Natural killer cell (primary cell): ENCODE results near the gene FIZ1. TPM values are rescaled to one million over a fixed set of nuclear protein-coding genes. Genes with fewer than 3 reads are reported as not detected.

ENCODE experiments used
- ATAC-seq, 3 donors: fragments of 150-1000 bp in 2 of 3; fragments of 200-7000 bp in 1 of 3; cut with Tn5 transposase; 1 replicate in 1 of 3; 2 replicates in 2 of 3; pipeline ENCODE4 v1.10.0; 2021; ENCODE audit warnings: mild to moderate bottlenecking in 2 of 3, moderate library complexity in 2 of 3
- DNase-seq, 2 donors: peaks; one replicate each; pipeline versions ENCODE4 v3.0.0 to v3.0.0-alpha.2; 2013 to 2021; ENCODE audit warnings: mixed read lengths in 1 of 2
- H3K27ac ChIP-seq: one replicate; pipeline ENCODE4 v1.5.1; 2013; ENCODE audit warnings: mild to moderate bottlenecking, low read length
- H3K27me3 ChIP-seq: one replicate; pipeline ENCODE4 v1.6.1; 2013; ENCODE audit warnings: low read length; ENCODE audit not compliant: control insufficient read depth, insufficient read depth
- H3K36me3 ChIP-seq: one replicate; pipeline ENCODE4 v1.6.1; 2013; ENCODE audit warnings: low read length; ENCODE audit not compliant: control insufficient read depth, insufficient read depth
- H3K4me1 ChIP-seq: one replicate; pipeline ENCODE4 v1.6.1; 2013; ENCODE audit warnings: low read length; ENCODE audit not compliant: control insufficient read depth, insufficient read depth
- H3K4me3 ChIP-seq: one replicate; pipeline ENCODE4 v1.5.1; 2013; ENCODE audit warnings: low read length
- H3K9me3 ChIP-seq: one replicate; pipeline ENCODE4 v1.6.1; 2013; ENCODE audit warnings: low read length; ENCODE audit not compliant: control insufficient read depth, insufficient read depth
- H3K27ac Mint-ChIP-seq, 2 donors: one replicate each; pipeline ENCODE4 v1.8.0; 2022; ENCODE audit warnings: mild to moderate bottlenecking in 2 of 2, mixed read lengths in 2 of 2, moderate library complexity in 1 of 2
- H3K27me3 Mint-ChIP-seq, 2 donors: one replicate each; pipeline ENCODE4 v1.8.0; 2022; ENCODE audit warnings: low read depth in 2 of 2, mixed read lengths in 2 of 2
- H3K36me3 Mint-ChIP-seq: one replicate; pipeline ENCODE4 v1.8.0; 2022; ENCODE audit warnings: mixed read lengths
- H3K4me1 Mint-ChIP-seq, 2 donors: one replicate each; pipeline ENCODE4 v1.8.0; 2022; ENCODE audit warnings: mixed read lengths in 2 of 2
- H3K4me3 Mint-ChIP-seq: one replicate; pipeline ENCODE4 v1.8.0; 2022; ENCODE audit warnings: mild to moderate bottlenecking, moderate library complexity, mixed read lengths
- H3K9me3 Mint-ChIP-seq, 2 donors: one replicate each; pipeline ENCODE4 v1.8.0; 2022; ENCODE audit warnings: mixed read lengths in 2 of 2
- CTCF ChIP-seq: fragments of 200-600 bp; IDR thresholded peaks from one replicate; pipeline ENCODE4 v1.8.0; 2022; ENCODE audit warnings: antibody characterized with exemption
- WGBS: methylation state at CpG from one replicate; pipeline ENCODE4 v1.1.7; 2013; ENCODE audit warnings: missing lambda C conversion rate; ENCODE audit not compliant: insufficient coverage; 5-methylcytosine and 5-hydroxymethylcytosine counted together
- intact Hi-C: fragments of 100-400 bp; cut with micrococcal nuclease; formaldehyde crosslinking; loops from one replicate; pipeline ENCODE4 v1.14.2; 2022
- total RNA-seq, 4 donors: library from RNA; stranded (reverse); fragments of 120-200 nt in 1 of 4; gene quantifications; one replicate each; pipeline versions ENCODE4 v1.2.3 to v1.2.4, GENCODE V29; 2013 to 2022

FIZ1 gene
- total RNA-seq, 3 donors from 2014 or later (not counting 1 experiment from before 2014, with no cell fraction given), result 8.5 to 18.2 (median 10.3) TPM

- no peaks in the 10 kb centered on the region for H3K27me3 Mint-ChIP-seq
- H3K9me3 Mint-ChIP-seq, result no peaks in the 10 kb centered on the region
- Histone ChIP-seq H3K4me3 (peak overlapping the region; percentile 34), H3K9me3 (no peaks in the 10 kb centered on the region), H3K27ac (peak overlapping the region; percentile 76), H3K4me1 (peaks cover 77% of the 10 kb centered on the region), H3K27me3 (no peaks in the 10 kb centered on the region), H3K36me3 (peaks cover 7% of the 10 kb centered on the region)
- DNase-seq, result peak; percentile 63 to 92
- H3K36me3 Mint-ChIP-seq, result no peaks in the 10 kb centered on the region
- H3K27ac Mint-ChIP-seq, result peak overlapping the region; percentile 76 to 96
- peak; percentile 39 to 62 (median 58) for ATAC-seq
- H3K4me3 Mint-ChIP-seq, result peak overlapping the region; percentile 74
- TF ChIP-seq CTCF, result peak; percentile 57
- peaks cover 53 to 74% of the 10 kb centered on the region in 2 donors for H3K4me1 Mint-ChIP-seq
- WGBS, result 35% methylated on average over 38 of the region's 38 CpGs
- intact Hi-C loops, result loop anchor here (5.0 kb wide), 1 partner anchor 33 kb away; the partner anchor contains the start of gene ZNF865
Measured at GRCh38 chr19:55640043-55640576, 40.8 kb upstream of the FIZ1 start.

GRCh38 chr19:55638864-55639359, 39.6 kb upstream of the FIZ1 start:
- peak overlapping the region in 1 of 2 donors; percentile 53 for H3K27ac Mint-ChIP-seq
- Histone ChIP-seq H3K9me3 (no peaks in the 10 kb centered on the region), H3K27ac (no peak overlapping the region), H3K36me3 (no peaks in the 10 kb centered on the region), H3K4me3 (no peak overlapping the region), H3K4me1 (peaks cover 76% of the 10 kb centered on the region), H3K27me3 (no peaks in the 10 kb centered on the region)
- no peaks in the 10 kb centered on the region for H3K27me3 Mint-ChIP-seq
- intact Hi-C loops, result loop anchor here (10.0 kb wide), 1 partner anchor 166 kb away; no protein-coding TSS in a partner anchor
- ATAC-seq, result peak; percentile 16 to 45 (median 26)
- no peaks in the 10 kb centered on the region for H3K36me3 Mint-ChIP-seq
- 77% methylated on average over 5 of the region's 6 CpGs for WGBS
- peak; percentile 42 for TF ChIP-seq CTCF
- peaks cover 61 to 72% of the 10 kb centered on the region in 2 donors for H3K4me1 Mint-ChIP-seq
- DNase-seq, result peak in 1 of 2 donors; percentile 81
- H3K9me3 Mint-ChIP-seq, result no peaks in the 10 kb centered on the region
- H3K4me3 Mint-ChIP-seq, result peak overlapping the region; percentile 55

GRCh38 chr19:55637534-55637933, 38.2 kb upstream of the FIZ1 start:
- no peak for TF ChIP-seq CTCF
- ATAC-seq, result no peak
- no peak overlapping the region for H3K4me3 ChIP-seq
- peak overlapping the region; percentile 62 for H3K4me3 Mint-ChIP-seq
- H3K9me3 ChIP-seq, result no peaks in the 10 kb centered on the region
- intact Hi-C loops, result loop anchor here (10.0 kb wide), 1 partner anchor 167 kb away; no protein-coding TSS in a partner anchor
- H3K27ac Mint-ChIP-seq, result peak overlapping the region; percentile 100
- 80% methylated on average over 11 of the region's 11 CpGs for WGBS
- no peak overlapping the region for H3K27ac ChIP-seq
- H3K4me1 Mint-ChIP-seq, result peaks cover 52 to 61% of the 10 kb centered on the region in 2 donors
- no peaks in the 10 kb centered on the region for H3K36me3 ChIP-seq
- no peaks in the 10 kb centered on the region for H3K36me3 Mint-ChIP-seq
- H3K27me3 Mint-ChIP-seq, result no peaks in the 10 kb centered on the region
- peaks cover 68% of the 10 kb centered on the region for H3K4me1 ChIP-seq
- H3K9me3 Mint-ChIP-seq, result no peaks in the 10 kb centered on the region
- H3K27me3 ChIP-seq, result no peaks in the 10 kb centered on the region
- no peak for DNase-seq
